Mesenchymal stem cell (in vitro differentiated cells and primary cell): ENCODE data around the gene CFB. TPM values are rescaled to one million over a fixed set of nuclear protein-coding genes. Genes with fewer than 3 reads are reported as not detected.

Source experiments
- DNase-seq: peaks from one replicate; pipeline ENCODE4 v3.0.0-alpha.2; 2013
- H2AFZ ChIP-seq: one replicate; pipeline ENCODE4 v1.6.1; 2013; ENCODE audit warnings: low read depth, mild to moderate bottlenecking, control low read depth, inconsistent platforms, low read length, moderate library complexity
- H2AK5ac ChIP-seq: 2 replicates; pipeline ENCODE4 v1.6.1; 2013; ENCODE audit warnings: low read length, moderate library complexity, mild to moderate bottlenecking, inconsistent platforms; ENCODE audit not compliant: severe bottlenecking
- H2BK120ac ChIP-seq: one replicate; pipeline ENCODE4 v1.6.1; 2013; ENCODE audit warnings: low read depth, mild to moderate bottlenecking, inconsistent platforms, low read length, moderate library complexity
- H2BK12ac ChIP-seq, 2 experiments: one replicate each; pipeline ENCODE4 v1.6.1; 2013; ENCODE audit warnings: inconsistent platforms in 2 of 2, low read length in 2 of 2, mild to moderate bottlenecking in 2 of 2, moderate library complexity in 2 of 2, control low read depth in 1 of 2
- H2BK15ac ChIP-seq: one replicate; pipeline ENCODE4 v1.6.1; 2013; ENCODE audit warnings: mild to moderate bottlenecking, low read depth, inconsistent platforms; ENCODE audit not compliant: poor library complexity, severe bottlenecking
- H2BK5ac ChIP-seq: 2 replicates; pipeline ENCODE4 v1.6.1; 2013; ENCODE audit warnings: low read depth, mild to moderate bottlenecking, low read length, control low read depth, inconsistent platforms; ENCODE audit not compliant: poor library complexity, severe bottlenecking
- H3K14ac ChIP-seq, 2 experiments: one replicate each; pipeline ENCODE4 v1.6.1; 2013; ENCODE audit warnings: inconsistent platforms in 2 of 2, low read length in 2 of 2, control low read depth in 1 of 2, mild to moderate bottlenecking in 1 of 2, moderate library complexity in 1 of 2
- H3K18ac ChIP-seq, 2 experiments: one replicate each; pipeline ENCODE4 v1.6.1; 2013; ENCODE audit warnings: inconsistent platforms in 2 of 2, low read length in 2 of 2, control low read depth in 1 of 2, low read depth in 1 of 2, mild to moderate bottlenecking in 1 of 2
- H3K23ac ChIP-seq, 2 experiments: one replicate each; pipeline ENCODE4 v1.6.1; 2013; ENCODE audit warnings: inconsistent platforms in 2 of 2, low read length in 2 of 2, mild to moderate bottlenecking in 2 of 2, moderate library complexity in 2 of 2, control low read depth in 1 of 2
- H3K27ac ChIP-seq: 2 replicates; pipeline ENCODE4 v1.5.1; 2013; ENCODE audit warnings: mild to moderate bottlenecking, moderate library complexity, low read length, control low read depth, inconsistent platforms; ENCODE audit not compliant: poor library complexity, severe bottlenecking
- H3K27me3 ChIP-seq, 2 experiments: 2 replicates each; pipeline versions ENCODE4 v1.6.1 to v1.7.0; 2013; ENCODE audit warnings: low read length in 2 of 2, mild to moderate bottlenecking in 2 of 2, moderate library complexity in 2 of 2, control low read depth in 1 of 2, inconsistent platforms in 1 of 2; ENCODE audit not compliant: control insufficient read depth in 1 of 2, insufficient read depth in 1 of 2
- H3K36me3 ChIP-seq, 2 experiments: 2 replicates each; pipeline versions ENCODE4 v1.6.1 to v1.7.0; 2013; ENCODE audit warnings: low read length in 2 of 2, control low read depth in 1 of 2, inconsistent platforms in 1 of 2, low read depth in 1 of 2, mild to moderate bottlenecking in 1 of 2; ENCODE audit not compliant: insufficient read depth in 2 of 2, control insufficient read depth in 1 of 2
- H3K4ac ChIP-seq, 2 experiments: one replicate each; pipeline ENCODE4 v1.6.1; 2013; ENCODE audit warnings: inconsistent platforms in 2 of 2, low read length in 2 of 2, mild to moderate bottlenecking in 2 of 2, moderate library complexity in 2 of 2, control low read depth in 1 of 2, low read depth in 1 of 2
- H3K4me1 ChIP-seq: 2 replicates; pipeline ENCODE4 v1.6.1; 2013; ENCODE audit warnings: low read depth, low read length, control low read depth; ENCODE audit not compliant: control insufficient read depth, insufficient read depth
- H3K4me2 ChIP-seq: 2 replicates; pipeline ENCODE4 v1.6.1; 2013; ENCODE audit warnings: low read length, mild to moderate bottlenecking, inconsistent platforms; ENCODE audit not compliant: poor library complexity, severe bottlenecking
- H3K4me3 ChIP-seq, 2 experiments: 2 replicates each; pipeline versions ENCODE4 v1.5.1 to v1.7.0; 2013; ENCODE audit warnings: low read length in 2 of 2, mild to moderate bottlenecking in 2 of 2, control low read depth in 1 of 2, low read depth in 1 of 2; ENCODE audit not compliant: insufficient read depth in 1 of 2
- H3K79me1 ChIP-seq: replicated peaks from 2 replicates; pipeline ENCODE4 v1.6.1; 2013; ENCODE audit warnings: mild to moderate bottlenecking, control low read depth, low read length, inconsistent platforms; ENCODE audit not compliant: poor library complexity, severe bottlenecking
- H3K9ac ChIP-seq: 2 replicates; pipeline ENCODE4 v1.7.0; 2013; ENCODE audit warnings: mild to moderate bottlenecking, low read length, moderate library complexity
- H3K9me3 ChIP-seq: 2 replicates; pipeline ENCODE4 v1.7.0; 2013; ENCODE audit warnings: mild to moderate bottlenecking, low read length; ENCODE audit not compliant: control insufficient read depth
- H4K8ac ChIP-seq: one replicate; pipeline ENCODE4 v1.6.1; 2013; ENCODE audit warnings: inconsistent platforms, mild to moderate bottlenecking, low read length, moderate library complexity
- H4K91ac ChIP-seq: one replicate; pipeline ENCODE4 v1.6.1; 2013; ENCODE audit warnings: mild to moderate bottlenecking, low read length, inconsistent platforms
- WGBS: methylation state at CpG from one replicate; pipeline ENCODE4 v1.1.7; 2013; ENCODE audit warnings: mixed read lengths; 5-methylcytosine and 5-hydroxymethylcytosine counted together
- polyA plus RNA-seq, 2 experiments: library from polyadenylated mRNA; stranded (reverse); fragments of 200-250 nt; gene quantifications; one replicate each; pipeline ENCODE4 v1.2.3, GENCODE V29; 2013

Gene CFB
- 1.7 TPM for polyA plus RNA-seq (2013, experiment 1 of 2)
- polyA plus RNA-seq (2013, experiment 2 of 2), result 1.7 TPM

- Histone ChIP-seq H2AFZ (no peak within 1 kb of the TSS), H3K36me3 (peaks cover 8% of the 10 kb centered on the region in 2 experiments), H3K4me1 (peaks cover 15% of the 10 kb centered on the region), H3K4me2 (no peak within 1 kb of the TSS), H3K9me3 (no peaks in the 10 kb centered on the region), H3K79me1 (no peaks in the 10 kb centered on the region), H3K18ac (peak within 1 kb of the TSS in 1 of 2 experiments; percentile 40), H4K8ac (peak within 1 kb of the TSS; percentile 40), H2AK5ac (no peak within 1 kb of the TSS), H3K14ac (no peak within 1 kb of the TSS), H2BK15ac (no peak within 1 kb of the TSS), H3K4ac (no peak within 1 kb of the TSS), H3K27ac (peak within 1 kb of the TSS; percentile 24), H3K4me3 (peak within 1 kb of the TSS in 1 of 2 experiments; percentile 72), H3K27me3 (peaks cover 0 to 19% of the 10 kb centered on the region in 2 experiments), H4K91ac (peak within 1 kb of the TSS; percentile 54), H3K9ac (peak within 1 kb of the TSS; percentile 81), H2BK120ac (no peak within 1 kb of the TSS), H2BK5ac (no peak within 1 kb of the TSS), H3K23ac (no peak within 1 kb of the TSS), H2BK12ac (no peak within 1 kb of the TSS)
- 63% methylated on average over 9 of the region's 11 CpGs for WGBS
- peak; percentile 66 for DNase-seq
Measured at GRCh38 chr6:31945507-31946369, at the start of gene CFB. Gene CFB (plus strand): TSS chr6:31946095. CDS start chr6:31946222, 127 bp downstream.

- no peak overlapping the region for H3K18ac ChIP-seq
- 61% methylated on average over 4 of the region's 4 CpGs for WGBS
- H3K4me2 ChIP-seq, result peak overlapping the region; percentile 55
Measured at GRCh38 chr6:31896493-31896855, 49.4 kb upstream of the CFB start.

GRCh38 chr6:31896856-31897611 is 48.9 kb upstream of the CFB start:
- Histone ChIP-seq H2BK120ac (peak overlapping the region; percentile 67), H2BK15ac (peak overlapping the region; percentile 60), H3K36me3 (peaks cover 33 to 43% of the 10 kb centered on the region in 2 experiments), H3K4ac (peak overlapping the region; percentile 5 to 79), H3K79me1 (peaks cover 24% of the 10 kb centered on the region), H3K4me2 (peak overlapping the region; percentile 55), H3K4me1 (peaks cover 27% of the 10 kb centered on the region), H2AK5ac (no peak overlapping the region), H2BK12ac (peak overlapping the region in 1 of 2 experiments; percentile 42), H3K9ac (peak overlapping the region; percentile 92), H4K8ac (peak overlapping the region; percentile 56), H3K14ac (peak overlapping the region in 1 of 2 experiments; percentile 82), H3K4me3 (peak overlapping the region; percentile 93 to 96), H2AFZ (peak overlapping the region; percentile 80), H3K23ac (no peak overlapping the region), H3K27me3 (no peaks in the 10 kb centered on the region), H3K9me3 (no peaks in the 10 kb centered on the region), H3K18ac (peak overlapping the region in 1 of 2 experiments; percentile 83), H4K91ac (no peak overlapping the region), H3K27ac (no peak overlapping the region), H2BK5ac (no peak overlapping the region)
- 1% methylated on average over 17 of the region's 62 CpGs for WGBS
- DNase-seq, result no peak

More at GRCh38 chr6:31896493-31896855, 49.4 kb upstream of the CFB start:
- Histone ChIP-seq H2BK5ac (no peak overlapping the region), H3K4me1 (peaks cover 27% of the 10 kb centered on the region), H3K14ac (no peak overlapping the region), H3K79me1 (peaks cover 24% of the 10 kb centered on the region), H3K4ac (peak overlapping the region in 1 of 2 experiments; percentile 5), H4K8ac (no peak overlapping the region), H3K9ac (peak overlapping the region; percentile 92), H2AFZ (no peak overlapping the region), H3K4me3 (peak overlapping the region; percentile 93 to 96), H2BK15ac (peak overlapping the region; percentile 60), H3K9me3 (no peaks in the 10 kb centered on the region), H2BK120ac (no peak overlapping the region), H2AK5ac (no peak overlapping the region), H3K36me3 (peaks cover 39 to 46% of the 10 kb centered on the region in 2 experiments), H3K27ac (no peak overlapping the region), H4K91ac (no peak overlapping the region), H3K27me3 (no peaks in the 10 kb centered on the region), H3K23ac (no peak overlapping the region), H2BK12ac (no peak overlapping the region)
- DNase-seq, result no peak
